Measurements from ENCODE around the gene BAD.

- TF ChIP-seq, protein P1, sequence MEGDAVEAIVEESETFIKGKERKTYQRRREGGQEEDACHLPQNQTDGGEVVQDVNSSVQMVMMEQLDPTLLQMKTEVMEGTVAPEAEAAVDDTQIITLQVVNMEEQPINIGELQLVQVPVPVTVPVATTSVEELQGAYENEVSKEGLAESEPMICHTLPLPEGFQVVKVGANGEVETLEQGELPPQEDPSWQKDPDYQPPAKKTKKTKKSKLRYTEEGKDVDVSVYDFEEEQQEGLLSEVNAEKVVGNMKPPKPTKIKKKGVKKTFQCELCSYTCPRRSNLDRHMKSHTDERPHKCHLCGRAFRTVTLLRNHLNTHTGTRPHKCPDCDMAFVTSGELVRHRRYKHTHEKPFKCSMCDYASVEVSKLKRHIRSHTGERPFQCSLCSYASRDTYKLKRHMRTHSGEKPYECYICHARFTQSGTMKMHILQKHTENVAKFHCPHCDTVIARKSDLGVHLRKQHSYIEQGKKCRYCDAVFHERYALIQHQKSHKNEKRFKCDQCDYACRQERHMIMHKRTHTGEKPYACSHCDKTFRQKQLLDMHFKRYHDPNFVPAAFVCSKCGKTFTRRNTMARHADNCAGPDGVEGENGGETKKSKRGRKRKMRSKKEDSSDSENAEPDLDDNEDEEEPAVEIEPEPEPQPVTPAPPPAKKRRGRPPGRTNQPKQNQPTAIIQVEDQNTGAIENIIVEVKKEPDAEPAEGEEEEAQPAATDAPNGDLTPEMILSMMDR (IDR thresholded peaks at IDR 0.05), result no peak
- no peak for TF ChIP-seq POLR2A (IDR thresholded peaks at IDR 0.05)
Observed at GRCh38 chr11:64229744-64230170, 54.7 kb downstream of the BAD start.

Data from body of pancreas (tissue), 4 donors.